Neural cell (in vitro differentiated cells): ENCODE measurements around the gene AKAP9. TPM values are rescaled to one million over a fixed set of nuclear protein-coding genes. Genes with fewer than 3 reads are reported as not detected.

Source experiments
- H2AFZ ChIP-seq: fragments of 200-600, 300-800 bp; sonication (generic), shearing (Covaris generic); 2 replicates; pipeline ENCODE4 v1.6.0; 2014; ENCODE audit warnings: low read depth, mild to moderate bottlenecking, antibody characterized with exemption, low read length, moderate library complexity
- H3F3A ChIP-seq: fragments of 200-600 bp; shearing (Covaris generic); 2 replicates; pipeline ENCODE4 v1.6.1; 2016; ENCODE audit warnings: mild to moderate bottlenecking, moderate library complexity, mixed read lengths, antibody characterized with exemption, low read length; ENCODE audit not compliant: insufficient read depth, poor library complexity, severe bottlenecking
- H3K27ac ChIP-seq: fragments of 200-600, 300-800 bp; sonication (generic), shearing (Covaris generic); 2 replicates; pipeline ENCODE4 v1.5.1; 2014; ENCODE audit warnings: mild to moderate bottlenecking, low read length, moderate library complexity
- H3K27me3 ChIP-seq: fragments of 300-800, 200-600 bp; sonication (generic), shearing (Covaris generic); 2 replicates; pipeline ENCODE4 v1.6.0; 2014; ENCODE audit warnings: mild to moderate bottlenecking, low read depth, low read length, moderate library complexity; ENCODE audit not compliant: insufficient read depth
- H3K36me3 ChIP-seq: fragments of 300-800, 200-600 bp; sonication (generic), shearing (Covaris generic); 2 replicates; pipeline ENCODE4 v1.5.1; 2014; ENCODE audit warnings: mild to moderate bottlenecking, antibody characterized with exemption, low read length, moderate library complexity; ENCODE audit not compliant: insufficient read depth
- H3K4me2 ChIP-seq: fragments of 300-800, 200-600 bp; sonication (generic), shearing (Covaris generic); 2 replicates; pipeline ENCODE4 v1.6.0; 2014; ENCODE audit warnings: mild to moderate bottlenecking, low read length
- H3K4me3 ChIP-seq: fragments of 300-800, 200-600 bp; sonication (generic), shearing (Covaris generic); 2 replicates; pipeline ENCODE4 v1.5.1; 2014; ENCODE audit warnings: mild to moderate bottlenecking, low read length, moderate library complexity
- H3K79me2 ChIP-seq: fragments of 200-600 bp; shearing (Covaris generic); replicated peaks from 2 replicates; pipeline ENCODE4 v1.6.0; 2014; ENCODE audit warnings: mild to moderate bottlenecking, low read length, moderate library complexity; ENCODE audit not compliant: insufficient read depth
- H3K9ac ChIP-seq: fragments of 300-800, 200-600 bp; sonication (generic), shearing (Covaris generic); 2 replicates; pipeline ENCODE4 v1.6.1; 2016; ENCODE audit warnings: mild to moderate bottlenecking, low read length, mixed read lengths
- H3K9me2 ChIP-seq: fragments of 200-600 bp; shearing (Covaris generic); 2 replicates; pipeline ENCODE4 v1.6.1; 2016; ENCODE audit warnings: mild to moderate bottlenecking, low read length, mixed read lengths; ENCODE audit not compliant: insufficient read depth
- H3K9me3 ChIP-seq: fragments of 200-600, 300-800 bp; sonication (generic), shearing (Covaris generic); 2 replicates; pipeline ENCODE4 v1.6.1; 2016; ENCODE audit warnings: mild to moderate bottlenecking, mixed run types, low read length, moderate library complexity, mixed read lengths
- H4K20me1 ChIP-seq: fragments of 200-600 bp; shearing (Covaris generic); 2 replicates; pipeline ENCODE4 v1.6.1; 2016; ENCODE audit warnings: mild to moderate bottlenecking, mixed run types; ENCODE audit not compliant: insufficient read depth
- CTCF ChIP-seq: fragments of 450-650 bp; IDR thresholded peaks from 2 replicates; pipeline ENCODE4 v1.5.1; 2014; ENCODE audit warnings: antibody characterized with exemption, mild to moderate bottlenecking, moderate library complexity; ENCODE audit not compliant: poor library complexity, severe bottlenecking
- EP300 ChIP-seq: fragments of 450-650 bp; conservative IDR thresholded peaks from 2 replicates; pipeline ENCODE4 v1.6.1; 2014; ENCODE audit warnings: antibody characterized with exemption, mild to moderate bottlenecking, moderate library complexity; ENCODE audit not compliant: poor library complexity, severe bottlenecking
- EZH2 ChIP-seq: fragments of 200-600, 300-800 bp; shearing (Covaris generic), sonication (generic); IDR thresholded peaks from 2 replicates; pipeline ENCODE4 v1.6.1; 2014; ENCODE audit warnings: antibody characterized with exemption, low read length, borderline replicate concordance, mild to moderate bottlenecking; ENCODE audit not compliant: insufficient read depth, poor library complexity, severe bottlenecking
- MXI1 ChIP-seq: fragments of 450-650 bp; conservative IDR thresholded peaks from 2 replicates; pipeline ENCODE4 v1.6.1; 2014; ENCODE audit warnings: antibody characterized with exemption, mild to moderate bottlenecking; ENCODE audit not compliant: poor library complexity, severe bottlenecking
- POLR2AphosphoS5 ChIP-seq: IDR thresholded peaks from 2 replicates; pipeline ENCODE4 v1.6.1; 2012
- RAD21 ChIP-seq: fragments of 450-650 bp; conservative IDR thresholded peaks from 2 replicates; pipeline ENCODE4 v1.6.1; 2014; ENCODE audit warnings: antibody characterized with exemption, mild to moderate bottlenecking, moderate library complexity
- REST ChIP-seq: IDR thresholded peaks from 2 replicates; pipeline ENCODE4 v1.6.1; 2012; ENCODE audit warnings: borderline replicate concordance
- SMC3 ChIP-seq: fragments of 450-650 bp; conservative IDR thresholded peaks from 2 replicates; pipeline ENCODE4 v1.6.1; 2014; ENCODE audit warnings: antibody characterized with exemption, mild to moderate bottlenecking, moderate library complexity; ENCODE audit not compliant: poor library complexity
- TAF1 ChIP-seq: IDR thresholded peaks from 2 replicates; pipeline ENCODE4 v1.6.1; 2012; ENCODE audit warnings: low read depth
- polyA plus RNA-seq: library from polyadenylated mRNA; depleted of rRNA; stranded (reverse); fragments of >200 nt; gene quantifications from 2 replicates; pipeline ENCODE4 v1.2.3, GENCODE V29; 2014

The AKAP9 gene
- polyA plus RNA-seq, 1 donor from 2014 or later: 120 TPM

- H3K9me3 ChIP-seq: no peaks in the 10 kb centered on the region
- H3F3A ChIP-seq: no peaks in the 10 kb centered on the region
- H3K27ac ChIP-seq: no peak overlapping the region
- no peak overlapping the region for H3K4me3 ChIP-seq
- H2AFZ ChIP-seq: no peak overlapping the region
- H3K36me3 ChIP-seq: peaks cover 12% of the 10 kb centered on the region
- H4K20me1 ChIP-seq: no peaks in the 10 kb centered on the region
- no peak overlapping the region for H3K4me2 ChIP-seq
- no peaks in the 10 kb centered on the region for H3K27me3 ChIP-seq
- no peaks in the 10 kb centered on the region for H3K79me2 ChIP-seq
- TF ChIP-seq TAF1 (no peak), SMC3 (no peak), EP300 (no peak), MXI1 (no peak), CTCF (no peak), RAD21 (no peak), POLR2AphosphoS5 (no peak), EZH2 (no peak), REST (no peak)
- no peaks in the 10 kb centered on the region for H3K9me2 ChIP-seq
- H3K9ac ChIP-seq: no peak overlapping the region
Observed at GRCh38 chr7:92064438-92065029, 123.9 kb downstream of the AKAP9 start.

GRCh38 chr7:92071032-92071431, 130.4 kb downstream of the AKAP9 start:
- H3K36me3 ChIP-seq: peaks cover 5% of the 10 kb centered on the region
- H3F3A ChIP-seq: no peaks in the 10 kb centered on the region
- H2AFZ ChIP-seq: no peak overlapping the region
- H3K4me2 ChIP-seq: no peak overlapping the region
- no peaks in the 10 kb centered on the region for H4K20me1 ChIP-seq
- no peak overlapping the region for H3K9ac ChIP-seq
- no peaks in the 10 kb centered on the region for H3K27me3 ChIP-seq
- H3K9me3 ChIP-seq: no peaks in the 10 kb centered on the region
- no peak overlapping the region for H3K27ac ChIP-seq
- TF ChIP-seq EP300 (no peak), SMC3 (no peak), RAD21 (no peak), EZH2 (no peak), POLR2AphosphoS5 (no peak), CTCF (no peak), REST (no peak), MXI1 (no peak), TAF1 (no peak)
- H3K79me2 ChIP-seq: peaks cover 3% of the 10 kb centered on the region
- no peak overlapping the region for H3K4me3 ChIP-seq
- no peaks in the 10 kb centered on the region for H3K9me2 ChIP-seq
